ENCODE results near the gene PTCH1.

The PTCH1 gene

DNA sequence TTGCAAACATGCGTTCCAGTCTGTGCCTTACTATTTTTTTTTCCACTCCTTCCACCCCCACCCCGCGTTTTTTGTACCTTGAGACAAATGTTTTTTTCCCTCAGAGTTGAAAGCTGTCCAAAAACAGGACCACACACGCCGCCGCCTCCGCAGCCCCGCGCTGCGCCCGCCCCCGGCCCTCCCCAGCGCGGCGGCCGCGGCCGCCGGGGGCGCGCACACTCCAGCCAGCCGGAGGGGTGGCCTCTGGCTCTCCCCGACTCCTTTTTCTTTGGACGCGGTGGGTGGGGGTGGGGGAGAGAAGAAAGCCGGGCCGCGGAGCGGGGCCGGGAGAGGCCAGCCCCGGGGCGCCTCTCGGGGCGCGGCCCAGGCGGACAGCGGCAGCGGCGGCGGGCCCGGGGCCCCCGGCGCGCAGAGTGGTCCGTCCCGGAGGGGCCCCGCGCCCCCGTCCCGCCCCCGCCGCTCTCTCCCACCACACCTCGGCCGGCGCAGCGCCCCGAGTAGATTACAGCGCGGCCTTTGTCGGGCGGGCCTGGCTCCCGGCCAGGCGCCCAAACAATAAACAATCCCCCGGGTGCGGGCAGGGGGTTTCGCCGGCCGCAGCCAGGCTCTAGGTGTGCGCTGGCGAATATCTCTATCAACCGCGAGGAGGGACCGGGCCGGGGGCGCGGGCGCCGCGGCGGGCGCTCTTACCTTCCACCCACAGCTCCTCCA, 10.9 kb downstream of the PTCH1 start (continued):
- TF ChIP-seq, protein P1, sequence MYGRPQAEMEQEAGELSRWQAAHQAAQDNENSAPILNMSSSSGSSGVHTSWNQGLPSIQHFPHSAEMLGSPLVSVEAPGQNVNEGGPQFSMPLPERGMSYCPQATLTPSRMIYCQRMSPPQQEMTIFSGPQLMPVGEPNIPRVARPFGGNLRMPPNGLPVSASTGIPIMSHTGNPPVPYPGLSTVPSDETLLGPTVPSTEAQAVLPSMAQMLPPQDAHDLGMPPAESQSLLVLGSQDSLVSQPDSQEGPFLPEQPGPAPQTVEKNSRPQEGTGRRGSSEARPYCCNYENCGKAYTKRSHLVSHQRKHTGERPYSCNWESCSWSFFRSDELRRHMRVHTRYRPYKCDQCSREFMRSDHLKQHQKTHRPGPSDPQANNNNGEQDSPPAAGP (tag by site-specific recombination; IDR thresholded peaks at IDR 0.05) = no peak
- TF ChIP-seq ZNF202 (tag by site-specific recombination; IDR thresholded peaks at IDR 0.05; ENCODE audit: borderline replicate concordance) (no peak), ZNF518A (tag by site-specific recombination; conservative IDR thresholded peaks at IDR 0.05; ENCODE audit: low read depth) (no peak), ZNF292 (tag by site-specific recombination; IDR thresholded peaks at IDR 0.05; ENCODE audit: borderline replicate concordance, low read depth) (no peak), ZNF155 (tag by site-specific recombination; IDR thresholded peaks at IDR 0.05) (no peak), ZFP3 (tag by site-specific recombination; IDR thresholded peaks at IDR 0.05; ENCODE audit: low read depth) (no peak), ZNF280D (tag by site-specific recombination; IDR thresholded peaks at IDR 0.05) (no peak), ZNF302 (tag by site-specific recombination; IDR thresholded peaks at IDR 0.05; ENCODE audit: low read depth) (no peak), ZNF433 (tag by site-specific recombination; IDR thresholded peaks at IDR 0.05; ENCODE audit: low read depth) (no peak), ZNF707 (tag by site-specific recombination; IDR thresholded peaks at IDR 0.05) (no peak), ZNF510 (tag by site-specific recombination; IDR thresholded peaks at IDR 0.05; ENCODE audit: insufficient replicate concordance) (no peak), KLF9 (tag by site-specific recombination; IDR thresholded peaks at IDR 0.05; ENCODE audit: low read depth) (no peak), MEIS1 (CRISPR knock-in tag; IDR thresholded peaks at IDR 0.05; ENCODE audit: borderline replicate concordance) (no peak), SETDB1 (IDR thresholded peaks at IDR 0.05; ENCODE audit: insufficient read length, low read length) (no peak), AEBP2 (tag by site-specific recombination; IDR thresholded peaks at IDR 0.05; ENCODE audit: borderline replicate concordance) (no peak), KLF8 (tag by site-specific recombination; IDR thresholded peaks at IDR 0.05) (no peak), ZNF837 (tag by site-specific recombination; IDR thresholded peaks at IDR 0.05) (no peak), ZBTB7A (tag by site-specific recombination; IDR thresholded peaks at IDR 0.05; ENCODE audit: low read depth) (no peak), ZNF214 (tag by site-specific recombination; IDR thresholded peaks at IDR 0.05; ENCODE audit: borderline replicate concordance) (no peak), ZNF624 (tag by site-specific recombination; IDR thresholded peaks at IDR 0.05) (no peak)
- TF ChIP-seq, protein P2, sequence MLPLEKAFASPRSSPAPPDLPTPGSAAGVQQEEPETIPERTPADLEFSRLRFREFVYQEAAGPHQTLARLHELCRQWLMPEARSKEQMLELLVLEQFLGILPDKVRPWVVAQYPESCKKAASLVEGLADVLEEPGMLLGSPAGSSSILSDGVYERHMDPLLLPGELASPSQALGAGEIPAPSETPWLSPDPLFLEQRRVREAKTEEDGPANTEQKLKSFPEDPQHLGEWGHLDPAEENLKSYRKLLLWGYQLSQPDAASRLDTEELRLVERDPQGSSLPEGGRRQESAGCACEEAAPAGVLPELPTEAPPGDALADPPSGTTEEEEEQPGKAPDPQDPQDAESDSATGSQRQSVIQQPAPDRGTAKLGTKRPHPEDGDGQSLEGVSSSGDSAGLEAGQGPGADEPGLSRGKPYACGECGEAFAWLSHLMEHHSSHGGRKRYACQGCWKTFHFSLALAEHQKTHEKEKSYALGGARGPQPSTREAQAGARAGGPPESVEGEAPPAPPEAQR (tag by site-specific recombination; IDR thresholded peaks at IDR 0.05) = no peak
- TF ChIP-seq, protein P3, sequence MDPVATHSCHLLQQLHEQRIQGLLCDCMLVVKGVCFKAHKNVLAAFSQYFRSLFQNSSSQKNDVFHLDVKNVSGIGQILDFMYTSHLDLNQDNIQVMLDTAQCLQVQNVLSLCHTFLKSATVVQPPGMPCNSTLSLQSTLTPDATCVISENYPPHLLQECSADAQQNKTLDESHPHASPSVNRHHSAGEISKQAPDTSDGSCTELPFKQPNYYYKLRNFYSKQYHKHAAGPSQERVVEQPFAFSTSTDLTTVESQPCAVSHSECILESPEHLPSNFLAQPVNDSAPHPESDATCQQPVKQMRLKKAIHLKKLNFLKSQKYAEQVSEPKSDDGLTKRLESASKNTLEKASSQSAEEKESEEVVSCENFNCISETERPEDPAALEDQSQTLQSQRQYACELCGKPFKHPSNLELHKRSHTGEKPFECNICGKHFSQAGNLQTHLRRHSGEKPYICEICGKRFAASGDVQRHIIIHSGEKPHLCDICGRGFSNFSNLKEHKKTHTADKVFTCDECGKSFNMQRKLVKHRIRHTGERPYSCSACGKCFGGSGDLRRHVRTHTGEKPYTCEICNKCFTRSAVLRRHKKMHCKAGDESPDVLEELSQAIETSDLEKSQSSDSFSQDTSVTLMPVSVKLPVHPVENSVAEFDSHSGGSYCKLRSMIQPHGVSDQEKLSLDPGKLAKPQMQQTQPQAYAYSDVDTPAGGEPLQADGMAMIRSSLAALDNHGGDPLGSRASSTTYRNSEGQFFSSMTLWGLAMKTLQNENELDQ (tag by site-specific recombination; IDR thresholded peaks at IDR 0.05; ENCODE audit: low read depth) = no peak

All from HEK293 (cell line).